Endothelial cell of umbilical vein (primary cell): ENCODE measurements around the gene MTARC2. TPM values are rescaled to one million over a fixed set of nuclear protein-coding genes. Genes with fewer than 3 reads are reported as not detected.

Experiments used
- BruUV-seq: library from RNA; stranded (reverse); fragments of 400-500 nt; replicated peaks from 2 replicates; lab custom pipeline; 2021; lab: Mats Ljungman, UMichigan
- CTCF ChIA-PET: fragments of 300-600, 350-600 bp; sonication (Branson Sonifier 250); formaldehyde crosslinking; loops from one replicate; lab custom pipeline; 2021; ENCODE audit warnings: antibody characterized with exemption, inconsistent platforms; lab: Charles Lee
- POLR2A ChIA-PET: fragments of 300-600, 350-600 bp; sonication (Branson Sonifier 250); formaldehyde crosslinking; loops from one replicate; lab custom pipeline; 2021; ENCODE audit warnings: antibody characterized with exemption, inconsistent platforms; lab: Charles Lee
- DNase-seq: peaks from one replicate; pipeline ENCODE4 v3.0.0-alpha.2; 2011; ENCODE audit warnings: low read depth, low spot score
- FAIRE-seq: peaks from 2 replicates; lab custom pipeline; 2011; peaks lifted over from hg19 to GRCh38; lab: Jason Lieb, UNC
- H2AFZ ChIP-seq: 2 replicates; pipeline ENCODE4 v1.6.0; 2012; ENCODE audit warnings: low read depth, low read length, control low read depth, inconsistent platforms
- H3K27ac ChIP-seq: 2 replicates; pipeline ENCODE4 v1.5.1; 2011; ENCODE audit warnings: low read depth, mild to moderate bottlenecking, control low read depth, low read length, moderate library complexity; ENCODE audit not compliant: insufficient read depth
- H3K27me3 ChIP-seq, 2 experiments: 2 replicates each; pipeline versions ENCODE4 v1.6.0 to v1.6.1; 2011; ENCODE audit warnings: low read length in 2 of 2, mixed read lengths in 1 of 2; ENCODE audit not compliant: control insufficient read depth in 2 of 2, insufficient read depth in 2 of 2
- H3K36me3 ChIP-seq, 2 experiments: 2 replicates in 1 of 2; 3 replicates in 1 of 2; pipeline ENCODE4 v1.5.1; 2011; ENCODE audit warnings: low read length in 2 of 2, mild to moderate bottlenecking in 1 of 2, moderate library complexity in 1 of 2; ENCODE audit not compliant: control insufficient read depth in 2 of 2, insufficient read depth in 2 of 2; ENCODE audit errors: extremely low read depth in 1 of 2
- H3K4me1 ChIP-seq: 3 replicates; pipeline ENCODE4 v1.5.1; 2011; ENCODE audit warnings: mild to moderate bottlenecking, low read length; ENCODE audit not compliant: control insufficient read depth, insufficient read depth; ENCODE audit errors: extremely low read depth
- H3K4me2 ChIP-seq: 2 replicates; pipeline ENCODE4 v1.6.1; 2011; ENCODE audit warnings: low read length, control low read depth, mixed read lengths; ENCODE audit not compliant: insufficient read depth
- H3K4me3 ChIP-seq, 3 experiments: fragments of 200-600 bp in 1 of 3; sonication (generic), shearing (Covaris generic) in 1 of 3; replicated peaks in 1 of 3; 2 replicates each; pipeline ENCODE4 v1.5.1; 2011 to 2016; ENCODE audit warnings: control low read depth in 3 of 3, low read length in 3 of 3, mild to moderate bottlenecking in 2 of 3, inconsistent platforms in 1 of 3, low read depth in 1 of 3, moderate library complexity in 1 of 3; ENCODE audit not compliant: insufficient read depth in 1 of 3
- H3K79me2 ChIP-seq: 2 replicates; pipeline ENCODE4 v1.6.0; 2012; ENCODE audit warnings: low read length, inconsistent platforms; ENCODE audit not compliant: control insufficient read depth, insufficient read depth
- H3K9ac ChIP-seq: replicated peaks from 2 replicates; pipeline ENCODE3; 2011; ENCODE audit warnings: low read length, control low read depth; ENCODE audit not compliant: insufficient read depth; ENCODE audit errors: extremely low read depth
- H3K9me1 ChIP-seq: replicated peaks from 3 replicates; pipeline ENCODE4 v1.6.0; 2011; ENCODE audit warnings: mild to moderate bottlenecking, low read length; ENCODE audit not compliant: control insufficient read depth, insufficient read depth; ENCODE audit errors: extremely low read depth
- H3K9me3 ChIP-seq: replicated peaks from 2 replicates; pipeline ENCODE4 v1.5.1; 2012; ENCODE audit warnings: low read length, inconsistent platforms; ENCODE audit not compliant: control insufficient read depth, insufficient read depth
- H4K20me1 ChIP-seq: replicated peaks from 2 replicates; pipeline ENCODE3; 2011; ENCODE audit warnings: mild to moderate bottlenecking, low read length; ENCODE audit not compliant: control insufficient read depth, insufficient read depth; ENCODE audit errors: extremely low read depth
- EZH2 ChIP-seq: IDR thresholded peaks from 2 replicates; pipeline ENCODE4 v1.6.1; 2012; ENCODE audit warnings: borderline replicate concordance, low read depth, mild to moderate bottlenecking, moderate library complexity, low read length, inconsistent platforms; ENCODE audit not compliant: severe bottlenecking
- FOS ChIP-seq: IDR thresholded peaks from 2 replicates; pipeline ENCODE4 v1.6.1; 2011; ENCODE audit warnings: mild to moderate bottlenecking, low read length, moderate library complexity, borderline replicate concordance; ENCODE audit not compliant: insufficient read depth
- GATA2 ChIP-seq: IDR thresholded peaks from 2 replicates; pipeline ENCODE4 v1.7.0; 2011; ENCODE audit warnings: low read depth, mild to moderate bottlenecking, moderate library complexity, mixed read lengths, low read length; ENCODE audit not compliant: insufficient read length, insufficient read depth
- JUN ChIP-seq: IDR thresholded peaks from 2 replicates; pipeline ENCODE4 v1.6.1; 2011; ENCODE audit warnings: borderline replicate concordance, low read depth; ENCODE audit not compliant: insufficient read length, insufficient read depth
- MYC ChIP-seq: IDR thresholded peaks from one replicate; pipeline ENCODE4 v1.6.1; 2011; ENCODE audit warnings: mild to moderate bottlenecking, low read depth, low read length
- POLR2A ChIP-seq: IDR thresholded peaks from 2 replicates; pipeline ENCODE4 v1.6.1; 2012; ENCODE audit warnings: low read depth, mild to moderate bottlenecking, control low read depth, low read length
- POLR2AphosphoS5 ChIP-seq: IDR thresholded peaks from 2 replicates; pipeline ENCODE4 v1.6.1; 2012; ENCODE audit warnings: low read depth, mild to moderate bottlenecking, control low read depth, low read length, moderate library complexity; ENCODE audit not compliant: insufficient read depth
- dilution Hi-C: fragments of 300-500 bp; cut with MboI; formaldehyde crosslinking; loops from one replicate; pipeline ENCODE4 v1.15.0; 2019; ENCODE audit warnings: low sequenced_read_pairs; ENCODE audit not compliant: extremely low pct_ligation_motif_present
- intact Hi-C: fragments of 100-400 bp; cut with micrococcal nuclease; formaldehyde crosslinking; loops from one replicate; pipeline ENCODE4 v1.10.0; 2022
- polyA plus RNA-seq, 4 experiments: library from polyadenylated mRNA; depleted of rRNA in 3 of 4; stranded (reverse) in 3 of 4; unstranded in 1 of 4; fragments of >200 nt; gene quantifications; 2 replicates each; pipeline versions ENCODE4 v1.2.1 to v1.2.3, GENCODE V29; 2011 to 2012; ENCODE audit warnings: missing spikeins in 1 of 4
- total RNA-seq: library from RNA; stranded (reverse); gene quantifications from 2 replicates; pipeline ENCODE4 v1.2.3, GENCODE V29; 2021
- TF ChIP-seq, protein P1 (sequence below), 2 donors: IDR thresholded peaks; 1 replicate in 1 of 2; 2 replicates in 1 of 2; pipeline ENCODE4 v1.5.1; 2011; ENCODE audit warnings: low read length in 2 of 2, mild to moderate bottlenecking in 2 of 2, moderate library complexity in 2 of 2, control low read depth in 1 of 2, inconsistent platforms in 1 of 2, low read depth in 1 of 2; ENCODE audit not compliant: insufficient read depth in 1 of 2; ENCODE audit errors: extremely low read depth in 1 of 2
- TF ChIP-seq, protein P2 (sequence below): IDR thresholded peaks from 2 replicates; pipeline ENCODE4 v1.6.1; 2011; ENCODE audit not compliant: insufficient read depth, insufficient read length

MTARC2 gene
- total and polyA plus RNA-seq, 2 donors (not counting 3 experiments of a cell fraction or from before 2014, with no cell fraction given): 9.8 to 14.1 TPM

DNA sequence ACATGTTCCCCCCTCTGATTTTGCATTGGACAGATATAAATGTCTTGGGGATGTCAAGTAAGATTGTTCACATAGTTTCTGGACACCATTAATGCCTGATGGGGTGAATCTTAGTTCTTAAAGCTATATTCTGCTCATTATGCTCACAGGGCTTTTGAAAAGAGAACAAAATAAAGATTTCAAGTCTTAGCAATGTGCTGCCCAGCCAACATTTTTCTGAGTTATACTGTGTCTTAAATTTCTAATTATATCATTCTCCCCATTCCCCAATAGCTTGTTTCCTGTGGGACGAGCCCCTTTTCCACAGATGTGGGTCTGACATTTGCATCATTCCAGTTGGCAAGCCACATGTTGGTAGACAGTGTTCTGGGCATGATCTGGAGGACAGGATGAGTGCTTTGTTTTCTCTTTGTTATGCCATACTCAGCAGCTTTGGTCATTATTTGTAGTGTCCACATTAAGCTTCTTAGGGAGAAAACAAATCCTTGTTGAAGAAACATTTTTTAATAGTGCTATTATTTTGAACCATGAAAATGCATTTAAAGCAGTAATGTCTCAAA lies 71.4 kb downstream of the MTARC2 start:
- H2AFZ ChIP-seq: no peak overlapping the region
- no peaks in the 10 kb centered on the region for H3K9me3 ChIP-seq
- no peak for TF ChIP-seq JUN
- no peak for TF ChIP-seq EZH2
- TF ChIP-seq FOS: no peak
- TF ChIP-seq, protein P1, sequence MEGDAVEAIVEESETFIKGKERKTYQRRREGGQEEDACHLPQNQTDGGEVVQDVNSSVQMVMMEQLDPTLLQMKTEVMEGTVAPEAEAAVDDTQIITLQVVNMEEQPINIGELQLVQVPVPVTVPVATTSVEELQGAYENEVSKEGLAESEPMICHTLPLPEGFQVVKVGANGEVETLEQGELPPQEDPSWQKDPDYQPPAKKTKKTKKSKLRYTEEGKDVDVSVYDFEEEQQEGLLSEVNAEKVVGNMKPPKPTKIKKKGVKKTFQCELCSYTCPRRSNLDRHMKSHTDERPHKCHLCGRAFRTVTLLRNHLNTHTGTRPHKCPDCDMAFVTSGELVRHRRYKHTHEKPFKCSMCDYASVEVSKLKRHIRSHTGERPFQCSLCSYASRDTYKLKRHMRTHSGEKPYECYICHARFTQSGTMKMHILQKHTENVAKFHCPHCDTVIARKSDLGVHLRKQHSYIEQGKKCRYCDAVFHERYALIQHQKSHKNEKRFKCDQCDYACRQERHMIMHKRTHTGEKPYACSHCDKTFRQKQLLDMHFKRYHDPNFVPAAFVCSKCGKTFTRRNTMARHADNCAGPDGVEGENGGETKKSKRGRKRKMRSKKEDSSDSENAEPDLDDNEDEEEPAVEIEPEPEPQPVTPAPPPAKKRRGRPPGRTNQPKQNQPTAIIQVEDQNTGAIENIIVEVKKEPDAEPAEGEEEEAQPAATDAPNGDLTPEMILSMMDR (IDR thresholded peaks at IDR 0.05; ENCODE audit: extremely low read depth in 1 of 2, insufficient read depth in 1 of 2, low read depth in 1 of 2, low read length in 2 of 2): no peak
- no peak for TF ChIP-seq MYC
- TF ChIP-seq, protein P2, sequence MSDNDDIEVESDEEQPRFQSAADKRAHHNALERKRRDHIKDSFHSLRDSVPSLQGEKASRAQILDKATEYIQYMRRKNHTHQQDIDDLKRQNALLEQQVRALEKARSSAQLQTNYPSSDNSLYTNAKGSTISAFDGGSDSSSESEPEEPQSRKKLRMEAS: no peak
- no peak for TF ChIP-seq POLR2A
- TF ChIP-seq GATA2: no peak
- no peak for TF ChIP-seq POLR2AphosphoS5
- H3K4me1 ChIP-seq: no peaks in the 10 kb centered on the region
- no peak overlapping the region for H3K9ac ChIP-seq
- FAIRE-seq: no peak
- POLR2A ChIA-PET: no interaction called here
- no peaks in the 10 kb centered on the region for H3K36me3 ChIP-seq
- H3K27ac ChIP-seq: no peak overlapping the region
- H3K79me2 ChIP-seq: no peaks in the 10 kb centered on the region
- DNase-seq: no peak
- dilution Hi-C loops (no loop called here), intact Hi-C loops (loop anchor here (10.0 kb wide), 1 partner anchor 1025 kb away; no protein-coding TSS in a partner anchor)
- no peak overlapping the region for H3K4me2 ChIP-seq
- BruUV-seq: no TSS peak
- CTCF ChIA-PET: interaction anchor here (0.7 to 1.2 kb wide), 2 partner anchors 9 to 384 kb away, joined by 3 read pairs; no protein-coding TSS in a partner anchor
- H3K27me3 ChIP-seq: peaks cover 0 to 2% of the 10 kb centered on the region in 2 experiments
- no peaks in the 10 kb centered on the region for H3K9me1 ChIP-seq
- H4K20me1 ChIP-seq: no peaks in the 10 kb centered on the region
- no peak overlapping the region for H3K4me3 ChIP-seq
